Neural crest cell (in vitro differentiated cells): Measurements from ENCODE around the gene ATRIP. TPM values are rescaled to one million over a fixed set of nuclear protein-coding genes. Genes with fewer than 3 reads are reported as not detected.

ENCODE experiments used
- DNase-seq: peaks from one replicate; pipeline ENCODE4 v3.0.0; 2021; ENCODE audit warnings: low read depth, mixed read lengths, low spot score
- H3K27ac Mint-ChIP-seq: one replicate; pipeline ENCODE4 v1.8.0; 2021; ENCODE audit warnings: mild to moderate bottlenecking, mixed read lengths; ENCODE audit not compliant: unreplicated experiment
- H3K27me3 Mint-ChIP-seq: 2 replicates; pipeline ENCODE4 v1.8.0; 2021; ENCODE audit warnings: low read depth, mild to moderate bottlenecking, mixed read lengths
- H3K36me3 Mint-ChIP-seq: 2 replicates; pipeline ENCODE4 v1.8.0; 2021; ENCODE audit warnings: low read depth, mild to moderate bottlenecking, mixed read lengths
- H3K4me1 Mint-ChIP-seq: 2 replicates; pipeline ENCODE4 v1.8.0; 2021; ENCODE audit warnings: mixed read lengths
- H3K4me3 Mint-ChIP-seq: one replicate; pipeline ENCODE4 v1.8.0; 2021; ENCODE audit warnings: mild to moderate bottlenecking, mixed read lengths
- H3K9me3 Mint-ChIP-seq: 2 replicates; pipeline ENCODE4 v1.8.0; 2021; ENCODE audit warnings: mixed read lengths
- CTCF ChIP-seq: fragments of 200-600 bp; sonication (generic); conservative IDR thresholded peaks from 2 replicates; pipeline ENCODE4 v1.5.0; 2021; ENCODE audit warnings: antibody characterized with exemption, mild to moderate bottlenecking
- total RNA-seq: library from RNA; stranded (reverse); gene quantifications from 2 replicates; pipeline ENCODE4 v1.2.1, GENCODE V29; 2021

Gene ATRIP
- total RNA-seq, 1 donor from 2014 or later, result 22.1 TPM

DNA sequence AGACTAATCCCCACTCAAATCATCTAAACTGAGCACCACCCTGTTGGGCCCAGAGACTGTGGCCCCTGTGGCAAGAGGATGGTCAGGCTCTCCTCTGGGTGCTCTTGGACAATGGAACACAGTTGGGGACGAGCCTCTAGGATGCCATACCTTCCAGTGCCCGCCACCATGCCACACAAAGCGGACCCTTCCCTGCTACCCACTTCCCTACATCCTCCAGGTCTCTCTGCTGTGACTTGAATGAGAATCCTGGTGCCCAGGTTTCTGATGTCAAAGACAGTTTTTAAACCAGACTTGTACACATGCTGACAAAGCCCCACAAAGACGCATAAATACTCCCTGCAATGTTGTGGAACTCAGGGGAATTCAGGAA, 11.3 kb upstream of the ATRIP start:
- no peak for DNase-seq
- TF ChIP-seq CTCF, result no peak
- Mint-ChIP-seq H3K4me1 (peaks cover 38% of the 10 kb centered on the region), H3K4me3 (peak overlapping the region; percentile 42), H3K9me3 (no peaks in the 10 kb centered on the region), H3K36me3 (peaks cover 4% of the 10 kb centered on the region), H3K27ac (no peak overlapping the region), H3K27me3 (no peaks in the 10 kb centered on the region)

GRCh38 chr3:48435774-48436476, 10.6 kb upstream of the ATRIP start:
- H3K36me3 Mint-ChIP-seq, result peaks cover 4% of the 10 kb centered on the region
- peak; percentile 99 for TF ChIP-seq CTCF
- H3K27ac Mint-ChIP-seq, result no peak overlapping the region
- no peaks in the 10 kb centered on the region for H3K27me3 Mint-ChIP-seq
- peak; percentile 95 for DNase-seq
- H3K9me3 Mint-ChIP-seq, result no peaks in the 10 kb centered on the region
- no peak overlapping the region for H3K4me3 Mint-ChIP-seq
- H3K4me1 Mint-ChIP-seq, result peaks cover 36% of the 10 kb centered on the region

- no peak for DNase-seq
- Mint-ChIP-seq H3K9me3 (no peaks in the 10 kb centered on the region), H3K4me3 (no peak overlapping the region), H3K36me3 (peaks cover 4% of the 10 kb centered on the region), H3K4me1 (peaks cover 34% of the 10 kb centered on the region), H3K27me3 (no peaks in the 10 kb centered on the region), H3K27ac (no peak overlapping the region)
- TF ChIP-seq CTCF, result no peak
Measured at GRCh38 chr3:48436477-48436787, 10.1 kb upstream of the ATRIP start.

GRCh38 chr3:48436855-48437254, 9.7 kb upstream of the ATRIP start:
- Mint-ChIP-seq H3K4me3 (no peak overlapping the region), H3K9me3 (no peaks in the 10 kb centered on the region), H3K27me3 (no peaks in the 10 kb centered on the region), H3K27ac (no peak overlapping the region), H3K4me1 (peaks cover 34% of the 10 kb centered on the region), H3K36me3 (peaks cover under 1% of the 10 kb centered on the region)
- DNase-seq, result no peak
- no peak for TF ChIP-seq CTCF

DNA sequence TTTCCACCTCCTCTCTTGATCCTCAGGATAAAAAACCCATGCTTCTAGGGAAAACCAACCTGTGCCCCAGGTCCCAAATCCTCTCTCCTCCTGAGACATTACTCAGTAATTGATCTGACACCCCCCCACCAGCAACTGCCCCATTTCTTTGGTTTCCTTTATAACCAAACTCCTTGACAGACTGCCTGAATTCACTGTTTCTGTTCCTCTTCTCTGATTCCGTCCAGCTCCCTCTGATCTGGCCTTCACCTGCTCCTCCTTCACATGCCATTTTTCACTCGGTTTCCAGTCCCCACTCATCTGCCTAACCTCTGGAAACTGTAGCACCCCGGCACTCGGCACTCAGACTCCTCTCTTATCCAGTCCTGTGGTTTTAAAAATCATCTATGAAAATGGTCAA, 8.7 kb upstream of the ATRIP start:
- Mint-ChIP-seq H3K4me3 (peak overlapping the region; percentile 52), H3K9me3 (no peaks in the 10 kb centered on the region), H3K36me3 (no peaks in the 10 kb centered on the region), H3K27ac (no peak overlapping the region), H3K4me1 (peaks cover 34% of the 10 kb centered on the region), H3K27me3 (no peaks in the 10 kb centered on the region)
- DNase-seq, result no peak
- no peak for TF ChIP-seq CTCF
